HG03135 (cell line): ENCODE results near the gene CLMN.
"Not testable (repeated sequence)": the region's sequence is repeated elsewhere in the genome, so short reads cannot be mapped to it uniquely, and the experiment has no call there.

Source experiments
- ATAC-seq: cut with Tn5 transposase; IDR thresholded peaks from one replicate; pipeline ENCODE4 v1.9.1; 2021; ENCODE audit warnings: mild to moderate bottlenecking, moderate library complexity; ENCODE audit not compliant: unreplicated experiment

Gene CLMN

DNA sequence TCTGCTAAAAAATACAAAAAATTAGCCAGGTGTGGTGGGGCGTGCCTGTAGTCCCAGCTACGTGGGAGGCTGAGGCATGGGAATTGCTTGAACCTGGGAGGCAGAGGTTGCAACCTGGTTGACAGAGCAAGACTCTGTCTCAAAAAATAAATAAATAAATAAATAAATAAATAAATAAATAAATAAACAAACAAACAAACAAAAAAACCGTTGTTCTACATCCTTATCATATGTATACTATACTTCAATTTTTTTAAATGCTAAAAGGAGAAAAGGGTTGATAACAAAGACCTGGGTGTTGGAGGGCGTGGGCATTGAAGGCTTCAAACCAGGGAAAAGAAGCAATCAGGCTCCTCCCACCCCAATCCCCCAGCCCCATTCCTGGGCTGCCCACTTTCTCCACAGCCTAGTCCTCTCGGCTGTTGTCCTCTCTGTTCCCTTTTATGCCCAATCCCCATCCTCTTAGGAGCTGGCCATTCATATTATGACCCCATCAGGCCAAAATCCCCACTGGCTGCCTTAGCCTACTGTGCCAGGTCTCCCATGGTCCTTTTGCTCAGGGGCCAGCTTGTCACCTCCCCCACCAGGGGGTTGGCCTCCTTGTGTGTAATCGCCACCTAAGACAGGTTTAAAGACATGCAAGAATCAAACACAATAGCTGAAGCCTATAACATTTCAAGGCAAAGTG is 30.2 kb downstream of the CLMN start:
- ATAC-seq = no peak

DNA sequence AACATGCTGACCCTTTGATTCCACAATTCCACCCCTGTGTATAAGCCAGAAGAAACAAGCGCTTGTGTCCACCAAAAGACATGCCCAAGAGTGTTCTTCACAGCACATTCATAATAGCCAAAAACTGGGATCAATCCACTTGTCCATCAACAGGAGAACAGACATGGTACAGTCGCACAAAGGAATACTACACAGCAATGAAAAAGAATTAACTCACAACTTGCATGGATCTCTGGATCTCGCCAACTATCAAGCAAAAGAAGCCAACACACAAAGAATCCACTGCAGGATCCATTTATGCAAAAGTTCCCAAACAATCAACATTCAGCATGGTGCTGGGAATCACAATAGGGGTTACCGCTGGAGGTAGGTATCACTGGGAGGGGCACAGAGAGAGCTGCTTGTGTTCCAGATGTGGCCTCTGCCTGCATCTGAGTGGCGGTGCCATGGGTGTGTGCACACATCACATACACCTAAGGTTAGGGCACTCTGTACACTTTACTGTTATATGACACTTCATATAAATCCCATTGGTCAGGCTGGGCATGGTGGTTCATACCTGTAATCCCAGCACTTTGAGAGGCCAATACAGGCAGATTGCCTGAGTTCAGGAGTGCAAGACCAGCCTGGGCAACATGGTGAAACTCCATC is 30.9 kb downstream of the CLMN start:
- ATAC-seq = no peak

DNA sequence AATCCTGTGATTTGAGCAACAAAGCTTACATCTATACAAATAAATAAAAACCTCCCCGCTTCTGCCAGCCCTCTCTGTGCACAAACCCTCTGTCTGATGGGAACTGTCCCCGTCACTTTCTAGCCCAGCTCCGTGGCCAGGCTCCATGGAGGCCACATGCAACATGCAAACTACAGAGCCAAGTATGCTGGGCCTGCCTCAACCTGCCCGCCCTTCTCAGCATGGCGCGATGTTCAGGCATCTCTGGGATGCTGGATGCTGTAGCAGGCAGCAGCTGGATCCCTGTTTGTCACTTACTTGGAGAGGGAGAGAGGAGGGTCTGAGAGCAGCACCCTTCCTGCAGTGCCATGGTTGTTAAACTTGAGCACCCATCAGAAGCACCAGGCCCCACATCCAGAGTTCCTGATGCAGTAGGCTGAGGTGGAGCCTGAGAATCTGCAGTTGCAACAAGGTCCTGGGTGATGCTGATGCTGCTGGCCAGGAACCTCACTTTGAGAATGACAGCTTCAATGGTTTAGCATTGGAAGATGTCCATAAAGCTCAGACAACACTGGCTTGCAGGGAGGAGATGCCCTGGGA is 32.4 kb downstream of the CLMN start:
- no peak for ATAC-seq

DNA sequence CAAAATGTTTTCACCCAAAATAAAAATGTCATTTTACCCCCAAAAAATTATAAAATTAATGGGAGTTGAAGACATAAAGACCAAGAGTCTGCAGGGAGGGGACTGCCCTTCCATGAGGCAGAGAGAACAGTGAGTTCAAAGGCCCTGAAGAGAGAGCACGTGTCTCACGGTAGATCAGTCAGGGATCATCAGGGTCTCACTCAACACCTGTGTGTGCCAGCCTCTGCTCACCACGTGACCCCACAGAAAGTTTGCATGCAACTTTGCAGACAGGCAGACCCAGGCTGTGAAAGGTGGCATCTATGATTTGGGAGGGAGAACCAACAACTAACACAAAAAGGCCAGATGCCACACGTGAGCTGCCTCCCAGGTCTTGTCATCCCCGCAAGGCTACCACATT is 33.1 kb downstream of the CLMN start:
- no peak for ATAC-seq

DNA sequence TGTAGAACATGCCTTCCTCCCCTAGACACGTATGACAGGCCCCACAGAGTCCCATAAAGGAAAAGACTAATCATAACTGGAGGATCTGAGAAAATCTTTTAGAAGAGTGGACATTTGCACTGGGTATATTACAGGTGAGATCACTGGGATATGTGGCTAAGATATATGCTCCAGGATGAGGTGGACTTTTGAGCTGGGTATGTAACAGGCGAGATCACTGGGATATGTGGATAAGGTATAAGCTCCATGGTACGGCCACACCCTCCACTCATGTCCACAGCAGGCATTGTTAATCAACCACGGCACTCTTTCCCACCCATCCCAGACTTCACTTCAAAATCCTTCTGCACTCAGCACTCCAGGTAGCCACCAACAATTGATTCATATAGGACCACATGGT is 34.1 kb downstream of the CLMN start:
- ATAC-seq = no peak

DNA sequence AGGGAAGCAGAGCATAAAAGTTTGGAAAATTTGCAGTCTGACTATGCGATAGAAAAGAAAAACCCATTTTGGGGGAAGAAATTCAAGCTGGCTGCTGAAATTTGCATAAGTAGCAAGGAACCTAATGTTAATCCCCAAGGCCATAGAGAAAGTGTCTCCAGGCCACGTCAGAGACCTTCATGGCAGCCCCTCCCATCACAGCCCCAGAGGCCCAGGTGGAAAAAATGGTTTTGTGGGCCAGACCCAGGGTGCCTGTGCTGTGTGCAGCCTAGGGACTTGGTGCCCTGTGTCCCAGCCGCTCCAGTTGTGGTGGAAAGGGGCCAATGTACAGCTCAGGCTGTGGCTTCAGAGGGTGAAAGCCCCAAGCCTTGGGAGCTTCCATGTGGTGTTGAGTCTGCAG is 35.9 kb downstream of the CLMN start:
- not testable (repeated sequence) for ATAC-seq

DNA sequence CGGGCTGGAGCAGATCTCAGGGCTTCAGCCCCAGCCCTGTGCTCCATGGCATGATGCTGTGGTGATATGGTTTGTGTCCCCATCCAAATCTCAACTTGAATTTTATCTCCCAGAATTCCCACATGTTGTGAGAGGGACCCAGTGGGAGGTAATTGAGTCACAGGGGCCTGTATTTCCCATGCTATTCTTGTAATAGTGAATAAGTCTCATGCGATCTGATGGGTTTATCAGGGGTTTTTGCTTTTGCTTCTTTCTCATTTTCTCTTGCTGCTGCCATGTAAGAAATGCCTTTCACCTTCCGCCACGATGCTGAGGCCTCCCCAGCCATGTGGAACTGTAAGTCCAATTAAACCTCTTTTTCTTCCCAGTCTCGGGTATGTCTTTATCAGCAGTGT is 36.7 kb downstream of the CLMN start:
- not testable (repeated sequence) for ATAC-seq

DNA sequence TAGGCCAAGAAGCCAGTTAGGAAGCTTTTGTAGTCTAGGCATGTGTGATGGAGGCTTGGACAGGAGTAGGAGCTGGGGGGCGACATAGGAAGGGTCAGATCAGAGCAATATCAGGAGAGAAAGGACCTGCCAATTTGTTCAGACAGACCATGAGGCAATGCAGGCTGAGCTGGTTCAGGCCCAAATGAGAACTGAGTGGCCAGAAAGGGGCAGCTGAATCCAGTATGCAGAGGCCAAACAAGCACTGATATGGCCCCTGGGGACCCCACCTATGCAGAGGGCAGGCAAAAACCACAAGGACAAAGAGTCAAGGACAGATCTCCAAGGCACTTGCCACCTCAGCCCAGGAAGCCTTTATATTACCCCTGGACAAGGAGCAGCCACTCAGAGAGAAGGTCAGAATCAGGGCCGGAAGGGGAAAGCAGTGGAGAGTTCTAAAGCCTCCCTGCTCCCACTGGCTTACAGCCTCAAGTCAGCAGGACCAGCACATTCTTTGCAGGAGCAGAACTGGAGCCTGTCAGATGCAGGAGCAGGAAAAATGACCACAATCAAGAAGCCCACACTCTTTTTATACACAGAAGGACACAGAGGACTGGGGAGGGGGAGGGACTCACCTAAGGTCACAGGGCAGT is 37.2 kb downstream of the CLMN start:
- ATAC-seq = no peak

DNA sequence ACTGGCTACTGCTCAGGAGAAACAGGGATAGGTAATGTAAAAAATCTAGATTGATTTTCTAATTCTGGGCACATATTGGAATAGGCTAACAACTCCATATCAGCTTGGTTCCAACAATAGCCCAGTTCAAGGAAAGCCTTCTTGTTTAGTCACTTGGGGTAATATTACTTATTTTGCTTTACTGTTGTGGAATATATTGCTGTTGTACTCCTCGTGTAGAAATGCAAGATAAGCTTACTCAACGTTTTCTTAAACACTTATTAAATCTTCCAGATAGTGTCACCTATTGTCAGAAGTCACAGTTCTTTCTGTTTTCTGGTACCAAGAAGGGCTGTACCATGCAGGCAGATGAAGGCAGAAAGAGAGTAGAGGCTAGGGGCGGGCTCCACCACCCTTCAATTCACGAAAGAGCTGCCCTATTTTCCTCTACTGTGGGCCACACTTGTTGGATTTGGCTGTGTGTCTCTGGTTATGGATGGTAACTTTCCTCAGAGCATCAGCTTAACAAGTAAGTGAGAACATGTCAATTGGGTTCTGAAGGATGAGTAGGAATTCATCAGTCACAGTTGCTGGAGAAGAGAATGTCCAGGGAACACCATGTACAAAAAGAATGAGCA is 38.0 kb downstream of the CLMN start:
- no peak for ATAC-seq

DNA sequence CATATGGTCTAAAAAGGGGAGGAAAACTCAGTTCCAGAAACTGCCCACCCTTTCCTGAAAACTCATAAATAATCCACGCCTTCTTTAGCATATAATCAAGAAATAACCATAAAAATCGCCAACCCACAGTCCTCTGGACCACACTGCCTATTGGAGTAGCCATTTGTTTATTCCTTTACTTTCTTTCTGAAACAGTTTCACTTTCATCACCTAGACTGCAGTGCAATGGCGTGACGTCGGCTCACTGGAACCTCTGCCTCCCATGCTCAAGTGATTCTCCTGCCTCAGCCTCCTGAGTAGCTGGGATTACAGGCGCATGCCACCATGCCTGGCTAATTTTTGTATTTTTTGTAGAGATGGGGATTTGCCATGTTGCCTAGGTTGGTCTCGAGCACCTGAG is 44.2 kb downstream of the CLMN start:
- no peak for ATAC-seq

DNA sequence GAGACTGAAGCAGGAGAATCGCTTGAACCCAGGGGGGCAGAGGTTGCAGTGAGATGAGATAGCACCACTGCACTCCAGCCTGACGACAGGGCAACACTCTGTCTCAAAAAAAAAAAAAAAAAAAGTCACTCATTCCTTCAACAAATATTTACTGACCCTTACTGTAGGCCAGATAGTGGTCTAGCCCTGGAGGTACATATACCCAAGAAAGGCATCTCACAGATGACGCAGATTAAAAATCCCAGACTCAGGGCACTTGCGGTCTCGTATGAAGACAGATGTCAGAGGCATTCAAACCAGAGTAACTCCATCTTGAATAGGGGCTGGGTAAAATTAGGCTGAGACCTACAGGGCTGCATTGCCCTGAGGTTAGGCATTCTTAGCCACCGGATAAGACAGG is 44.8 kb downstream of the CLMN start:
- ATAC-seq = no peak

DNA sequence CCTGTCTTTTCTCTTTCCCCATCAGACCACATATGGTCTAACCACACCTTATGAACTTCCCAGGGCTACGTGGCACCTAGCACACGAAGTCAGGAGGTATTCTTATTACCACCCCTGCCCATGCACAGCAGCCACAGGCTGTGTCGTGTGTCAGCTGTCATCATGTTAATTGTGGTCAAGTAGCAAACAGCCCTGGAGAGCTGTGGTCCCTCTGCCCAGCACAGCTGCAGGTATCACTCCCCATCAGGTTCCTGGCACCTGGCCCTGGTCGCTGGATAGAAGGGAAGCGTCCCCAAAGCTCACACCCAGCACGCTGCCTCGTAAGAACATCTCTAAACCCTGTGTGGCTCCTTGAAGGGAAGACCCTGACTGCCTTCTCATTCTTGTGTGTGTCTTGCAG is 45.4 kb downstream of the CLMN start:
- ATAC-seq = no peak

DNA sequence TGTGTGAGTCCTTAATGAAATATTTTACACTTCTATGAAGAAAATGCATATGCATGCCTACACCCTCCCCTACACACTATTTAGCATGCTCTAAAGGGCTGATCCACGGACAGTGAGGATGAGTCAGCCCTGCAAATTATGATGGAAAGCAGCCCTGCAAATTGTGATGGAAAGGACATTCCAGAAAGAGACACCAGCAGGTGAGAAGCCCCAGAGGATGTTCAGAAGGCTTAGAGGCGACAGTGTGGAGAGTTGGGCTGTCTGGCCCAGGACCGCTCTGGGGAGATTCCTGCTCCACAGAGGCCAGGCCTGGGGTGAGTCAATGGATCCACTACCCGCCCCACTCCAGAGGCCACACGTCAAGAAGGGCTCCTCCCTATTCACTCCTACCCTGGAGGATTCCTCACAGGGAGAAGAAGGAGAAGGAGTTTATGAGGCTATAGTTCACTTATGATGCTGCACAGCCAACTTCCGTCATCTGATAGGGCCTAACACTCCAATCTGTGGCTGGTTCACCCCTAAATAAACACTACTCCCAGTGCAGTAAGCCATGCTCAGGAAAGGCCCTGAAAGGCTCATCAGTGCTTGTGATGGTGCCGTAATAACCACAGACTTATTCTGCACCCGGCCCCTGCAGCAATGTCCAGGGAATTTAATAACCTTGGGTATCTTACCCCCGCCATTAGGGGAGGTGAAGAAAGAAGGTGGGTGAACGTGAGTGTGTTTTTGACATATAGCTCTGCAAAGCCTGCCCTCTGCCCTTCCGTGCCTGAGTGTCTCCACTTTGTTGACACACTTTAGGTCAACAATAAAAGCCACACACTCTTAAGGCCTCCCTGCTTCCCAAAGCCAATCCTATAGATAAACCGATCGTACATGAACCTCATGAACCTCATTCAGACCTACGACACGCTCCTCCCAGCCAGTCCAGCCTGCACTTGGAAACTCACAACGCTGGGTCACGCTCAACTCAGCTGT is 46.4 kb downstream of the CLMN start:
- no peak for ATAC-seq

DNA sequence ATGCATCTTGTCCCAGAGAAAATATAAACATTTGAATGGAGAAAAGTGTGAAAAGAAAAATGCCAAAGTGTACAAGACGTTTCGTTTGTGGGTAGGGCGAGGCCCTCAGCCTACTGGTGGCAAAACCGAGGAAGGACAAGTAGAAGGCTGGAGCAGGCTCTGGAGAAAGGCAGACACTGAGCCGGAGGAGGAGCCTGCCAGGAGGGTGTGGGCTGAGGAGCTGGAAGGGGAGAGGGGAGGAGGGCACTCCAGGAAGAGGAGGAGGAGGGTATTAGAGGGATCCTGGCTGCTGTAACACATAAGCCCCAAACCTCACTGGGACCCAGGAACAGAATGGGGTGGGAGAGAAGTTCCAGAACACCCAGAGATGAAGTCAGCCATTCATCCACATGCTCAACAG is 47.7 kb downstream of the CLMN start:
- no peak for ATAC-seq

DNA sequence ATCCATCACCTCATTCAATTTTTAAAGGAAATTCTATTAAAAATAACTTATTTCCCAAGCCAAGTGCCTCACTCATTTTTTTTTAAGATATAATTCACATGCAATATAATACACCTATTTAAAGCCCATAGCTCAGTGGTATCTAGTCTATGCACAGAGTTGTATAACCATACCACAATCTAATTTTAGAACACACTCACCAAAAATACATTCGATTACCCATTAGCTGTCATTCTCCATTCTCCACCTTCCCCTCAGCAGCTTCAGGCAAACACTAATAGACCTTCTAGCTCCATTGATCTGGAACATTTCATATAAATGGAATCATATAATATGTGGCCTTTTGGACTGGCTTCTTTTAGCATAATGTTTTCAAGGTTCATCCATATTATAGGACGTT is 49.5 kb downstream of the CLMN start:
- no peak for ATAC-seq

DNA sequence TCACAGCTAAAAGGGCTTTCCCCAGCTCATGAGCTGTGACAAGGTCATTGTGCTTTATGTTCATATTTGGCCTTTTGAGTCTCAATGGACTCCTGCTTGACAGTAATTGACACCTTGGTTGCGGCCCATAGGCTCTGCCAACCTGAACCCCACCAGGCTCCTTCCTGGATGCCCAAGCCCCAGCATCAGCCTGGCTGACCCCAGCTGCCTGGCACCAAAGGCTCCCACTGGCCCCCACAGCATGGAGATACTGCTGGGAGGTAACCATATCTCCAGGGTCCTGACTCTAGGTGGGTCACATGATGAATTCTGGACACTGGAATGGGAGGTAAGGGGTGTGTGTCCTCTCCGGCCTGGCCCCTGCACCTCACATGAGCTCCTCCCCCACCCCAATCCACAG is 50.2 kb downstream of the CLMN start:
- no peak for ATAC-seq

DNA sequence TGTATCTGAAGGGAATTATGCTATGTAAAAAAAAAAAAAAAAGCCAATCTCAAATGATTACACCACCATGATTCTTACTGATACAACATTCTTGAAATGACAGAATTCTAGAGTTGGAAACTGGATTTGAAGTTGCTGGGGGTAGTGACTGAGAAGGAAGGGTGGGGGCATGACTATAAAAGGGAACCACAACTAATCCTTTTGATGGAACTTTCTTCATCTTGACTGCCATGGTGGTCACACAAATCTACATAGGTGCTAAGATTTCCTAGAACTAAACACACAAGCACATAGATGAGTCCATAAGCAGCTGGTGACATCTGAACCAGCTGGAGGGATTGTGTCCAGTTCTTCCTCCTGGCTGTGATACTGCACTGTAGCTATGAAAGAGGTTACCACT is 51.4 kb downstream of the CLMN start:
- ATAC-seq = no peak

DNA sequence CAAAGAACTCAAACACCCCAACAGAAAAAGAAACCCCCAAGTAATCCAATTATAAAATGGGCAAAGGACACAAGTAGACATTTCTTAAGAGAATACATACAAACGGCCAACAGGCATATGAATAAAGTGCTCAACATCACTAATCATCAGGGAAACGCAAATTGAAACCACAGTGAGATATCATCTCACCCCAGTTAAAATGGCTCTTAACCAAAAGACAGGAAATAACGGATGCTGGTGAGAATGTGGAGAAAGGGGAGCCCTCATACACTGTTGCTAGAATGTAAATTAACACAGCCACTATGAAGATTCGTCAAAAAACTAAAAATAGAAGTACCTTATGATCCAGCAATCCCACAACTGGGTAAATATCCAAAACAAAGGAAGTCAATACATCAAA is 52.4 kb downstream of the CLMN start:
- ATAC-seq = no peak

DNA sequence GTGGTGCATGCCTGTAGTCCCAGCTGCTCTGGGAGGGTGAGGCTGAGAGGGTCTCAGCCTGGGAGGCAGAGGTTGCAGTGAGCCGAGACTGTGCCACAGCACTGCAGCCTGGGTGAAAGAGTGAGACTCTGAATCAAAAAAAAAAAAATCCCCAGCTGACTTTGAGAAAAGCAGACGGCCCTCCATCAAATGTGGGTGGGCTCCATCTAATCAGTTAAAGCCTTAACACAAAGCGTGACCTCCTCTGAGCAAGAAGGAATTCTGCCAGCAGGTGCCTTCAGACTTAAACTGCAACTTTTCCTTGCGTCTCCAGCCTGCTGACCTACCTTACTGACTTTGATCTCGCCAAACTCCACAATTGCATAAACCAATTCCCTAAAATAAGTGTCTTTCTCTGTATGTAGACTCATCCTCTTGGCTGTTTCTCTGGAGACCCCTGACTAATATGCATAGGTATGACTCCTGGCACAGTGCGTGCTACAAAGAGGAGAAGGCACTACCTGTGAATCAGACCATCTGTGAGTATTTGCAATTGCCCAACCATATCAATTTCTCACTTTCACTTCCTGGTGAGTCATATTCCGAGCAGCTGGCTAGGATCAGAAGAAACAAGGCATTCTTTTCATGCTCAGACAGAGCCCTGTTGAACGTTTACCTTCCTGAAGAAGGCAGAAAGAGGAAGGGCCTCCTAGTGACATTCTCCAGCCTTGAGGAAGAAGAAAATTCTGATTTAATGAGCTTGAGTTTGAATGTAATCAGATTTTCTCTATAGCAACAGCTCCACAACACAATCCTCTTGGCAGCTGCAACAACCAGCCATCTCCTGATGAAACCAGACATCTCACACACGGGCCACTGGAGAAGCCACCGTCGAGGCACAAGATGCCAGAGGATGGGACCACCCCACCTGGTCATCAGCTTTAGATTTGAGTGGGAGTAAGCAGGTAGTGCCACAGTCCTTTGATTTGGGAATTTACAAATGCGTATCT is 54.3 kb downstream of the CLMN start:
- peak; percentile 92 for ATAC-seq
